Measurements from ENCODE around the gene PKN1.

Gene PKN1

DNA sequence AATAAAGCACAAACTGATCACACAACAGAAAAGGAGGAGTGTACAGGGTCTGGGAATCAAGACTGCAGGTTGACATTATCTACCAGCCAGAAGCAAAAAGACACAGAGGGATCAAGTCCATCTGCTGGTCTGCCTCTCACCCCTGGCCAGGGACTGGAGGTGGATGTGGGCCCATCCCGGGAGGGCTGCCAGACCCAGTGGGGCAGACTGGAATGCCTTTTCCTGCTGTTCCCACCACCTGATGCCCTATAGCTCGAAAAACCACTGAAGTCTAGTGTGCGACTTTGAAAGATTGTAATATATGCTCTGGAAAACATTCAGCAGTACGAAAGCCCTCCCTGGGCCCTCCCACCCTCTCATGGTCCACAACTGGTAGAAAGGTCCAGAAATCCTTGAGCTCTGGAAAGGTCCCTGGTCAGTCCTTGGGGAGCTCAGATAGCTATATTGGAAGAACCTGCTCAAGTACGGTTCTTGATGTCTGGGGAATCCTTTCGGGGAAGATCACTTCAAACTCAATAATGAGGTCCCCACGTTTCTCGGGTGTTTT, 82.5 kb downstream of the PKN1 start:
- DNase-seq = no peak

DNA sequence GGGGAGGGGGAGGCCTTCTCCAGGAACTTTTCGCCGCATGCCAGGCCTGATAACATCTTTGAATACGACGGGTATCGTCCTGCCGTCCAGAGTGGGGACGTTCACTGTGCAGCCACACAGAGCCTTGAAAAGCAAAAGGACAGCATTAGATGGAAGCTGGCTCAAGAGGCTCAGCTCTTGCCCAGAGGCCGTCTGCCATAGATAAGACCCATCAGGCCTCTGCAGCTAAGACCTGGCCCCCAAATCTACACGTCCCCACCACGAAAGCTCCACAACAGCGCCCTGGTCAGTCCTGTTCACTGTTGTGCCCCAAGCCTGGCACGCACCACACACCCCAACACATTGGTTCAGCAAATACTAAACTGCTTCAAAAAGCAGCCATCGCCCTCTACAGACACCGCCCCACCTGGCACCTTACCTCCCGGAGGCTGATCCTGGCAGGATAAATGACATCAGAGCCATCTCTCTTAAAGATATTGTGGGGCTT, 83.0 kb downstream of the PKN1 start:
- no peak for DNase-seq

DNA sequence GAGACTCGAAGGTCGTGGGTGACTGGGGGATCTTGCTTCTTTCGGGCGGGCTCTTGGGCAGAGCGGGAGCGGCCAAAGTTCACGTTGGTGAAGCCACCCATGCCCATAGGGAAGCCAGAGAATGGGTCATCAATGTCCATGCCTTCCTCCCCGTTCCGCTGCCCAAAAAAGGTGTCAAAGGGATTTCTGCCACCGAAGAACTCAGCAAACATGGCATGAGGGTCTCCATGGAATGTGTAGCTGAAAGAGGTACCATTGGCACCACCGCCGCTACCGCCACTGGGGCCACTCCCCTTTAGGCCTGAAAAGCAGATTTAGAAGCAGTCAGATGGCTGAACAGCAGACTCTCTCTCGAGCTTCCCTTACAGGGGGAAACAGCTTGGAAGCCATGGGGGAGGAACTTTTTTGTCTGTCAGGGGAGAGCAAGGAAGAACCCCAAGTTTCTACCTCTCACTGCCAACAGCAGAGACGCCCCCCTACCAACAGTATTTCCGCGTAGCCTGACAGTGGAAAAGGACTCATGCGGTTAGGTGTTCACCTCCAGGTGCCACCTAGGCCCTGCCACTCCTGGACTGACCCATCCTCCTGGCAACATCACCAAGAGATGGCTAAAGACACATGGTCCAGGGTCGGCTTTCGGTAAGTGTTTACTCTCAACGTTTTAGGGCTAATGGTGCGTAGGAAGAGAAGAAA, 83.8 kb downstream of the PKN1 start:
- peak in 1 of 2 donors; percentile 12 for DNase-seq

DNA sequence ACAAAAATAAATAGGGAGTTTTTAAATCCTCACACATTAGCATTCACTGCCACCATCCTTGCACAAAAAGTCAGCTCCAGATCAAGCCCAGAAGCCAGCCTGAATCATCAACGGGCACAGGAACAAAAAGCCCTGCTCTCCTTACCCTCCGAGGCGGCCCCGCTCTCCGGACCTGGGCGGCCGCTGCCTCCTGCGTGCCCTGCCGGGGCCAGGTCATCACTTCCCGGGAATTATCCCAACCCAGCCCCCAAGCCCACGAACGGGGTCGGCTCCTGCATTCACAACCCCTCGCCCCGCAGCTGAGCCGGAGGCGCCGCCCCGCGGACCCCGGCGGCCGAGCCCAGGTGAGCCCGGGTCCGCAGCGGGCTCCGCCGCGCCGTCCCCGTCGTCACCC, 84.3 kb downstream of the PKN1 start:
- no peak for DNase-seq

DNA sequence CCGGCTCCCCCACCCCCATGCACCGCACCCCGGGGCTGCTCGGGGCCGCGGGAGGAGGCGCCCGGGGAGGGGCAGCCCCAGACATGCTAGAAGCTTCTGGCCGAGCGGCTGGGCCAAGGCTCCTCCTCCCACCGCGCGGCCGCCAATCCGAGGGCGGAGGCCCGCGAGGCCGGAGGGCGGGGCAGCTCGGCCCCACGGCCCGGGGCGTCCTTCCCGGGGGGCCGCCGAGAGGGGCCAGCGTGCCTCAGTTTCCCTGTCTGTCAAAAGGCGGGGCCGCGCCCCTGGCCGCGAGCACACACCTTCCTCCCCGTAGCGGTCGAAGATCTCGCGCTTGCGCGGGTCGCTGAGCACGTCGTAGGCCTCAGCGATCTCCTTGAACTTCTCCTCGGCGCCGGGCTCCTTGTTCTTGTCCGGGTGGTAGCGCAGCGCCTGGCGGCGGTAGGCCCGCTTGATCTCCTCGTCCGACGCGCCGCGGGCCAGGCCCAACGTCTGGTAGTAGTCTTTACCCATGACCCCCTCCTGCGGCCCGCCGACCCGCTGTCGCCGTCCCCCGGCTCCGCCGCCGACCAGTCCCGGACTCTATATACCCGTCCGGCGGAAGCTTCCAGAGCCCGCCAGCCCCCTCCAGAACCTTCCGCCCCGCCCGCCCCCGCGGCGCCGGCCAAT, 84.9 kb downstream of the PKN1 start, which contains the start of gene DNAJB1:
DNAJB1 (minus strand) TSS at position 558 of the 666 bp plus-strand sequence; CDS start at position 510, 48 bp downstream.
- peak; percentile 72 to 84 for DNase-seq

GRCh38 chr19:14519245-14519859, 86.2 kb downstream of the PKN1 start:
- DNase-seq = no peak

DNA sequence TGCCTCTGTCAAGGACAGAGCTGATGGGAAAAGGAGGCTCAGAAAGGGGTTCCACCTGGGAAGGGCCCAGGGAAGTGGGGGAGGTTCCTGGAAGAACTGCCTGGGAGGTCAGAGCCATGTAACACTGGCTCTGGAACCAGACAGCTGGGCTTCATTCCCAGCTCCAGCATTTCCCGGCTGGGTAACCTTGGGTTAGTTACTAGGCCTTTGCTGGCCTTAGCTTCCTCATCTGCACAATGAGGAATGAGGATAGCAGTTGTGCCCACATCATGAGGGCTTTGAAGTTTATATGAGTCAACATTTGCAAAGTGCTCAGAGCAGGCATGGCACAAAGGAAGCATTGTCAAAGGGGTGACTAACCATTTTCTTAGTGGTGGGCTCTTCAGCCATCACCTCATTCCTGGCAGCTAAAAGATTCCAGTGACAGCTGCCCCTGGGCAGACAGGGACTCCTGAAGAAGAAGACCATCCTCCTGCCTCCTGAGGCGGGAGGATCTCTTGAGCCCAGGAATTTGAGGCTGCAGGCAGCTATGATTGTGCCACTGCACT, 86.8 kb downstream of the PKN1 start:
- peak; percentile 75 to 81 for DNase-seq

DNA sequence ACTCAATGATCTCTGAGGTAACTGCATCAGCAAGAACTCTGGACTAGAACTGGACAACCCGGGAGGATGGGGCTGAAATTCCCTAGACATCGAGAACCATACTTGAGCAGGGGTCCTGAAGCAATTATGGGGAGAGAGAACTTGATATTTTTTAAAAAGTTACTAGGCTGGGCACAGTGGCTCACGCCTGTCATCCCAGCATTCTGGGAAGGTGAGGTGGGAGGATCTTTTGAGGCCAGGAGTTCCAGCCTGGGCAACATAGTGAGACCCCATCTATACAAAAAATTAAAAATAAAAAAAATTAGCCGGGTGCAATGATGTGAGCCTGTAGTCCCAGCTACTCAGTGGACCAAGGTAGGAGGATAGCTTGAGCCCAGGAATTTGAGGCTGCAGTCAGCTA, 87.4 kb downstream of the PKN1 start:
- no peak for DNase-seq

Data from inflammatory macrophage (primary cell).